ENCODE measurements around the gene NUPR1. TPM values are rescaled to one million over a fixed set of nuclear protein-coding genes. Genes with fewer than 3 reads are reported as not detected.

The NUPR1 gene
- total RNA-seq, 1 experiment from 2014 or later: 0.19 TPM

DNA sequence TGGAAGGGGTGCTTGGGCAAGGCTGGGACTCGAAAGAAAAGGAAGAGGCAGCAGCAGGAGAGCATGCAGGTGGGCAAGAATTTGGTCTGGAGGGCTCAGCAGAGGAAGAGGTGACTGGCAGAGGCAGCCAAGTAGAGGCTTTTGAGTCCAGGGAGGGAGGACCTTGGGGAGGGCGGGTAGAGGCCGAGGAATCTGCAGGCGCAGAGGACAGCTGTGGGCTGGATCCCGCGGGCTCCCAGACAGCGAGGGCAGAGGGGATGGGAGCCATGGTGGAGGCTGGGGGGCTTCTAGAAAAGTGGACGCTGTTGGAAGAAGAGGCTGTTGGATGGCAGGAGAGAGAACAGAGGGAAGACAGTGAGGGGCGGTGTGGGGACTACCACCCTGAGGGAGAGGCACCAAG is 41.4 kb downstream of the NUPR1 start:
- Histone ChIP-seq H3K36me3 (ENCODE audit: insufficient read depth, low read length, poor library complexity, severe bottlenecking) (no peaks in the 10 kb centered on the region), H3K4me3 (ENCODE audit: low read depth, low read length, poor library complexity, severe bottlenecking) (no peak overlapping the region), H3K4me1 (ENCODE audit: insufficient read depth, low read length, poor library complexity, severe bottlenecking) (no peaks in the 10 kb centered on the region), H3K27ac (ENCODE audit: low read depth, low read length, poor library complexity, severe bottlenecking) (no peak overlapping the region), H3K27me3 (replicated peaks; ENCODE audit: insufficient read depth, low read depth, low read length, poor library complexity) (no peaks in the 10 kb centered on the region), H3K9me3 (ENCODE audit: low read depth, low read length, poor library complexity, severe bottlenecking) (no peaks in the 10 kb centered on the region)
- TF ChIP-seq EZH2 (IDR thresholded peaks at IDR 0.05; ENCODE audit: borderline replicate concordance, low read depth, low read length, poor library complexity, severe bottlenecking): no peak
- TF ChIP-seq, protein P1, sequence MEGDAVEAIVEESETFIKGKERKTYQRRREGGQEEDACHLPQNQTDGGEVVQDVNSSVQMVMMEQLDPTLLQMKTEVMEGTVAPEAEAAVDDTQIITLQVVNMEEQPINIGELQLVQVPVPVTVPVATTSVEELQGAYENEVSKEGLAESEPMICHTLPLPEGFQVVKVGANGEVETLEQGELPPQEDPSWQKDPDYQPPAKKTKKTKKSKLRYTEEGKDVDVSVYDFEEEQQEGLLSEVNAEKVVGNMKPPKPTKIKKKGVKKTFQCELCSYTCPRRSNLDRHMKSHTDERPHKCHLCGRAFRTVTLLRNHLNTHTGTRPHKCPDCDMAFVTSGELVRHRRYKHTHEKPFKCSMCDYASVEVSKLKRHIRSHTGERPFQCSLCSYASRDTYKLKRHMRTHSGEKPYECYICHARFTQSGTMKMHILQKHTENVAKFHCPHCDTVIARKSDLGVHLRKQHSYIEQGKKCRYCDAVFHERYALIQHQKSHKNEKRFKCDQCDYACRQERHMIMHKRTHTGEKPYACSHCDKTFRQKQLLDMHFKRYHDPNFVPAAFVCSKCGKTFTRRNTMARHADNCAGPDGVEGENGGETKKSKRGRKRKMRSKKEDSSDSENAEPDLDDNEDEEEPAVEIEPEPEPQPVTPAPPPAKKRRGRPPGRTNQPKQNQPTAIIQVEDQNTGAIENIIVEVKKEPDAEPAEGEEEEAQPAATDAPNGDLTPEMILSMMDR (conservative IDR thresholded peaks at IDR 0.05; ENCODE audit: low read depth, low read length): no peak
- ChIA-PET POLR2A (ENCODE audit: low non-redundant PET) (no interaction called here), CTCF (no interaction called here)
- no TSS peak for BruUV-seq (replicated peaks)
- intact Hi-C loops (cut with micrococcal nuclease; ENCODE audit: unreplicated experiment): loop anchor here (2.0 kb wide), 1 partner anchor 19 kb away; no protein-coding TSS in a partner anchor
- DNase-seq (ENCODE audit: low spot score): no peak

DNA sequence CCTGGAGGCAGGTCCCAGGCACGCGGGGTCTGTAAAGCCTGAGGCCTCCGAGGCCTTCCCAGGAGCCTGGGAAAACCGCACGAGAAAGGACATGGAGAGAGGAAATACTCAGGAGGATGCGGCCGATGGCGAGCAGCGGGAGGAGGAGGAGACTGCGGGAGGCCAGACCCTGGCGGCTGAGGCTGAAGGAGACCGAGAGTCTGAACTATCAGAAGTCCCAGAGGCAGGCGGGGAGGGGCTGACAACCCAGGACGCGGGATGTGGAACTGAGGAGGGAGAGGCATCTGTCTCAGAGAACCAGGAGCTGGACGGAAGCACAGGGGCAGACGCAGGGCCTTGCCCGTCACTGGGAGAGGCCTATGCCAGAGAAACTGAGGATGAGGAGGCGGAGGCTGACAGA is 41.9 kb downstream of the NUPR1 start:
- Histone ChIP-seq H3K27me3 (replicated peaks; ENCODE audit: insufficient read depth, low read depth, low read length, poor library complexity) (no peaks in the 10 kb centered on the region), H3K27ac (ENCODE audit: low read depth, low read length, poor library complexity, severe bottlenecking) (no peak overlapping the region), H3K4me1 (ENCODE audit: insufficient read depth, low read length, poor library complexity, severe bottlenecking) (no peaks in the 10 kb centered on the region), H3K36me3 (ENCODE audit: insufficient read depth, low read length, poor library complexity, severe bottlenecking) (no peaks in the 10 kb centered on the region), H3K9me3 (ENCODE audit: low read depth, low read length, poor library complexity, severe bottlenecking) (no peaks in the 10 kb centered on the region), H3K4me3 (ENCODE audit: low read depth, low read length, poor library complexity, severe bottlenecking) (no peak overlapping the region)
- no peak for DNase-seq (ENCODE audit: low spot score)
- ChIA-PET CTCF (no interaction called here), POLR2A (ENCODE audit: low non-redundant PET) (no interaction called here)
- intact Hi-C loops (cut with micrococcal nuclease; ENCODE audit: unreplicated experiment): loop anchor here (2.0 kb wide), 1 partner anchor 20 kb away; no protein-coding TSS in a partner anchor
- BruUV-seq (replicated peaks): no TSS peak
- TF ChIP-seq EZH2 (IDR thresholded peaks at IDR 0.05; ENCODE audit: borderline replicate concordance, low read depth, low read length, poor library complexity, severe bottlenecking): no peak
- TF ChIP-seq, protein P1 (conservative IDR thresholded peaks at IDR 0.05; ENCODE audit: low read depth, low read length): no peak

DNA sequence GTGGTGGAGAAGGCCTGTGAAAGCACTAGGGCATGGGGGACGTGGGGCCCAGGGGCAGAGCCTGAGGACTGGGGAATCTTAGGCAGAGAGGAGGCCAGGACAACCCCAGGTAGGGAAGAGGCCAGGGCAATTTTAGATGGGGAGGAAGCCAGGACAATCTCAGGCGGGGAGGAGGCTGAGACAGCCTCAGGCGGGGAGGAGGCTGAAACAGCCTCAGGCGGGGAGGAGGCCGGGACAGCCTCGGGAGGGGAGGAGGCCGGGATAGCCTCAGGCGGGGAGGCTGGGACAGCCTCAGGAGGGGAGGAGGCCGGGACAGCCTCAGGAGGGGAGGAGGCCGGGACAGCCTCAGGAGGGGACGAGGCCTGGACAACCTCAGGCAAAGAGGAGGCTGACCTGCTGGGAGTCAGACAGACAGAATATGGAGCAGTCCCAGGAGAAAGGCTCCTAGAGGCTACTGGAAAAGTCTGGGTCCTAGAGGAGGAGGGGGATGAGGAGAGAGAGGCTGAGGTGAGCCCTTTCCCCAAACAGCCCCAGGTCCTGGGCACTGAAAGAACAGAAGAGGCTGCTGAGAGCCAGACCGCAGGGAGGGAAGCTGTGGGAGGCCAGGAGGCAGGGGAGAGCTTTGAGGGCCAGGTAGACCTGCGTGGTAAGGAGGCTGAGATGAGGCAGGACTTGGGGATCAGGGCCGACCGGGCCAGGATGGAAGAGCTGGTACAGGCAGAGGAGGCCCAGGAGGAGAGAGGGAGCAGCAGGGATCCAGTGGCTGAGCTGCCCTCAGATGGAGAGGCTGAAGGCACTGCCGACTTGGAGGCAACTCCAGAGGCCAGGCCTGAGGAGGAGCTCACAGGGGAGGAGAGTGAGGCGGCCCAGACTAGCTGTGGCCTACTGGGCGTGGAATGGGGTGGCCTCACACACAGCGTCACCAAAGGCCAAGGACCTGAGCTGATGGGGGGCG is 42.7 kb downstream of the NUPR1 start:
- no peaks in the 10 kb centered on the region for H3K36me3 ChIP-seq (ENCODE audit: insufficient read depth, low read length, poor library complexity, severe bottlenecking)
- CTCF ChIA-PET: no interaction called here
- POLR2A ChIA-PET (ENCODE audit: low non-redundant PET): no interaction called here
- TF ChIP-seq EZH2 (IDR thresholded peaks at IDR 0.05; ENCODE audit: borderline replicate concordance, low read depth, low read length, poor library complexity, severe bottlenecking): no peak
- TF ChIP-seq, protein P1 (conservative IDR thresholded peaks at IDR 0.05; ENCODE audit: low read depth, low read length): no peak
- DNase-seq (ENCODE audit: low spot score): no peak
- H3K27me3 ChIP-seq (replicated peaks; ENCODE audit: insufficient read depth, low read depth, low read length, poor library complexity): no peaks in the 10 kb centered on the region
- no peak overlapping the region for H3K4me3 ChIP-seq (ENCODE audit: low read depth, low read length, poor library complexity, severe bottlenecking)
- H3K27ac ChIP-seq (ENCODE audit: low read depth, low read length, poor library complexity, severe bottlenecking): no peak overlapping the region
- no peaks in the 10 kb centered on the region for H3K4me1 ChIP-seq (ENCODE audit: insufficient read depth, low read length, poor library complexity, severe bottlenecking)
- BruUV-seq (replicated peaks): no TSS peak
- intact Hi-C loops (cut with micrococcal nuclease; ENCODE audit: unreplicated experiment): loop anchor here (2.0 kb wide), 1 partner anchor 21 kb away; no protein-coding TSS in a partner anchor
- no peaks in the 10 kb centered on the region for H3K9me3 ChIP-seq (ENCODE audit: low read depth, low read length, poor library complexity, severe bottlenecking)
